ENCODE measurements around the gene ETFDH. TPM values are rescaled to one million over a fixed set of nuclear protein-coding genes. Genes with fewer than 3 reads are reported as not detected.
"Not testable (repeated sequence)": the region's sequence is repeated elsewhere in the genome, so short reads cannot be mapped to it uniquely, and the experiment has no call there.

ETFDH gene
- total RNA-seq = 25.2 TPM

DNA sequence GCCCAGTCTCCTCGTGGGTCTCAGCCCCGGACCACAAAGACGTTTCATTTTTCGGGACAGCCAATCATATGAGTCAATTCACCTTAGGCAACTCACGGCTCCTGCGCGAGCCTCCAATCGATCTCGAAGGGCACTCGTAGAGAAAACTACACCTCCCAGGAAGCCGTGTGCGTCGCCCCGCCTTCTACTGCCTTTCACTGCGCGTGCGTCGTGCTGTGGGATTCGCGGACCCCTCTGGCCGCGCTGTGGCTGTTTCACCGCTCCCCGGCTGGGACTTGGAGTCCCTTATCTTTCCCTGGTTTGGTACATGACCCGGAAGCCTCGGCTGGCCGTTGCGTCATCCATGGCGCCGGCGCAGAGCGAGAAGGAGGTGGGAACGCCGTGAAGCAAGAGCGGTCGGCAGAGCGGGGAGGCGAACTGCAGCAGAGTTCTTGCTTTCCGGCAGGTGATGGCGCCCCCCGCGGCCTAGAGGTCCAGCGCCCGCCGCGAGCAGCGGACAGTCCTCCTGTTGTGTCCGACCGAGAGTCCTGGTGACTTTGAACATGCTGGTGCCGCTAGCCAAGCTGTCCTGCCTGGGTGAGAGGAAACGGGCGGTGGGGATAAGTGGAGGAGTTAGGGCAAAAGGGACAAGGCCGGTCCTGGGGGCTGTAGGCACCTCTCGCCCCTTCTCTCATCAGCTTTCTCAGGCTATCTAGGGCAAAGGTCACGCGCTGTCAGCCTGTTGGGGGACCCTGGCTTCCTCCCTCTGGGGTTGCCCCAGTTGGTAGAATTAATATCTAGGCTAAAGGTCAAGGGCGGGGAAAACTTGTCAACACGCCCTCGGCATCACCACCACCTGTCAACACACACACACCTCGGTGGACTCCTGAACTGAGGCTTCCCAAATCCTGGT lies at the start of gene ETFDH:
Gene ETFDH (plus strand): TSS at position 382 of the 892 bp plus-strand sequence. CDS start 161 bp downstream, at position 543.
- intact Hi-C loops (cut with DNase I) = no loop called here
- DNase-seq (ENCODE audit: low spot score) (peak; percentile 99), ATAC-seq (peak; percentile 98)

GRCh38 chr4:158624889-158625478 lies 47.1 kb upstream of the ETFDH start:
- ATAC-seq (peak; percentile 76), DNase-seq (ENCODE audit: low spot score) (no peak)
- intact Hi-C loops (cut with DNase I) = no loop called here

DNA sequence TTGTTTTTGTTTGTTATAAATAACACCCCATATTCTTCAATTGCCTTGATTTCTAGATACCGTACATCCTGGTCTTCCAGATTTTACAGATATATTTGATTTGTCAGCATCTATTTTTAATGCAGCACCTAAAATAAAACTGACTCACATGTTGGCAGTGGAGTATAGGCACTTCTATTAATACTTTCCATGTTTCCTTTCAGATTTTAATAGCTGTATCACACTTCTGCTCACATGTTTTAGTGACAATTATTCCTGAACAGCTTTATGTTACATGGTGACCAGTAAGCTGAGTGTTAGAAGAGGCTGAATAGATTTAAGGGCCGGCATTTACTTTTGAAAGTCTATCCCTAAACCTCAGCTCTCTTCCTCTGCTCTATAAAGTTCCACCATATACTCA lies 46.6 kb upstream of the ETFDH start:
- no peak for ATAC-seq

GRCh38 chr4:158630893-158631292 lies 41.2 kb upstream of the ETFDH start:
- DNase-seq (ENCODE audit: low spot score) (no peak), ATAC-seq (no peak)
- intact Hi-C loops (cut with DNase I) = no loop called here

More for the DNA sequence above, 46.6 kb upstream of the ETFDH start:
- intact Hi-C loops (cut with DNase I) = no loop called here
- DNase-seq (ENCODE audit: low spot score) = no peak

- ATAC-seq = no peak
- intact Hi-C loops (cut with DNase I) = no loop called here
- no peak for DNase-seq (ENCODE audit: low spot score)
These were observed 35.5 kb upstream of the ETFDH start for GRCh38 chr4:158636619-158637018.

GRCh38 chr4:158644356-158644755 lies 27.7 kb upstream of the ETFDH start:
- ATAC-seq (no peak), DNase-seq (ENCODE audit: low spot score) (no peak)
- intact Hi-C loops (cut with DNase I) = no loop called here

GRCh38 chr4:158644760-158645159 lies 27.3 kb upstream of the ETFDH start:
- no peak for ATAC-seq
- no peak for DNase-seq (ENCODE audit: low spot score)
- intact Hi-C loops (cut with DNase I) = no loop called here

GRCh38 chr4:158649111-158649680 lies 22.9 kb upstream of the ETFDH start:
- ATAC-seq (no peak), DNase-seq (ENCODE audit: low spot score) (no peak)
- intact Hi-C loops (cut with DNase I) = no loop called here

GRCh38 chr4:158652920-158653319 lies 19.2 kb upstream of the ETFDH start:
- intact Hi-C loops (cut with DNase I) = no loop called here
- DNase-seq (ENCODE audit: low spot score) = no peak
- ATAC-seq = no peak

DNA sequence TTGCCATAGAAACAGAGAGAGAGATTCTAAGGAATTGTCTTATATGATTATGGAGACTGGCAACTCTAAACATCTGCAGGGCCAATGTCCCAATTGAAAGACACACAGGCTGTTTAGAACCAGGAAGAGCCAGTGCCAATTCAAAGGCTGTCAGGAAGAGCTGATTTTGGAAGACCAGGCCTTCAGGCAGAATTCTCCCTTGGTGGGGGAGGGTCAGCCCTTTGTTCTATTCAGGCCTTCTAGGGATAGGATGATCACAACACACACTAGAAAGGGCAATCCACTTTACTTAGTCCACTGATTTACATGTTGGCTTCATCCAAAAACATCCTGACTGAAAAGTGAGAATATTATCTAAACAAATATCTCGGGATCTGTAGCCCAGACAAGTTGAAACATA lies 15.7 kb upstream of the ETFDH start:
- intact Hi-C loops (cut with DNase I) = no loop called here
- ATAC-seq (no peak), DNase-seq (ENCODE audit: low spot score) (no peak)

GRCh38 chr4:158657291-158657690 lies 14.8 kb upstream of the ETFDH start:
- DNase-seq (ENCODE audit: low spot score) = no peak
- intact Hi-C loops (cut with DNase I) = no loop called here
- no peak for ATAC-seq

DNA sequence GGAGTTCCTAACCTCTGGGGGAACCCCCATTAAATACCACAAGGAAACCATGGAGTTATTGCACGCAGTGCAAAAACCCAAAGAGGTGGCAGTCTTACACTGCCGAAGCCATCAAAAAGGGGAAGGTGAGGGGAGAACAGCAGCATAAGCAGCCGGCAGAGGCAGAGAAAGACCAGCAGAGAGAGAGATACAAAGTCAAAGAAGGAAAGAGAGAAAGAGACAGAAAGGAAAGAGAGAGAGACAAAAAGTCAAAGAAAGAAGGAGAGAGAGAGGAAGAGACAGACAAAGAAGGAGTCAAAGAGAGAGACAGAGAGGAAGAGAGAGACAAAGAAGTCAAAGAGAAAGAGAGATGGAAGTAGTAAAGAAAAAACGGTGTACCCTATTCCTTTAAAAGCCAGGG lies 8.8 kb upstream of the ETFDH start:
- ATAC-seq; DNase-seq (ENCODE audit: low spot score); intact Hi-C loops (cut with DNase I): not testable (repeated sequence)

- ATAC-seq; DNase-seq (ENCODE audit: low spot score); intact Hi-C loops (cut with DNase I): not testable (repeated sequence)
These were observed 8.1 kb upstream of the ETFDH start for GRCh38 chr4:158663707-158664625.

- intact Hi-C loops (cut with DNase I) = no loop called here
- ATAC-seq (no peak), DNase-seq (ENCODE audit: low spot score) (no peak)
These were observed 7.3 kb upstream of the ETFDH start for GRCh38 chr4:158664806-158665205.

GRCh38 chr4:158666892-158667291 lies 5.2 kb upstream of the ETFDH start:
- ATAC-seq (no peak), DNase-seq (ENCODE audit: low spot score) (no peak)
- intact Hi-C loops (cut with DNase I) = no loop called here

- no peak for ATAC-seq
- DNase-seq (ENCODE audit: low spot score) = no peak
- intact Hi-C loops (cut with DNase I) = no loop called here
These were observed 4.4 kb upstream of the ETFDH start for GRCh38 chr4:158667651-158668198.

- DNase-seq (ENCODE audit: low spot score) = no peak
- ATAC-seq = no peak
- intact Hi-C loops (cut with DNase I) = no loop called here
These were observed 2.8 kb upstream of the ETFDH start for GRCh38 chr4:158669310-158669709.

GRCh38 chr4:158670975-158671664 lies 976 bp upstream of the ETFDH start:
- intact Hi-C loops (cut with DNase I) = no loop called here
- peak; percentile 75 for DNase-seq (ENCODE audit: low spot score)
- ATAC-seq = no peak

- intact Hi-C loops (cut with DNase I) = no loop called here
- ATAC-seq (peak; percentile 25), DNase-seq (ENCODE audit: low spot score) (no peak)
These were observed 506 bp upstream of the ETFDH start, which contains the start of gene C4orf46 for GRCh38 chr4:158671665-158671914. Gene C4orf46 (minus strand): TSS chr4:158671887. CDS start chr4:158671801, 86 bp downstream.
